OCI-LY7 (cell line): Measurements from ENCODE around the gene IDI1. TPM values are rescaled to one million over a fixed set of nuclear protein-coding genes. Genes with fewer than 3 reads are reported as not detected.

Source experiments
- BruUV-seq: library from RNA; stranded (reverse); fragments of 400-500 nt; replicated peaks from 2 replicates; lab custom pipeline; 2021; lab: Mats Ljungman, UMichigan
- CTCF ChIA-PET: fragments of 300-600 bp; sonication (Branson Sonifier 250); formaldehyde crosslinking; loops from one replicate; lab custom pipeline; 2022; ENCODE audit warnings: antibody characterized with exemption; ENCODE audit not compliant: unreplicated experiment; lab: Charles Lee
- POLR2A ChIA-PET: fragments of 300-600 bp; sonication (Branson Sonifier 250); formaldehyde crosslinking; loops from one replicate; lab custom pipeline; 2022; ENCODE audit warnings: antibody characterized with exemption; lab: Charles Lee
- DNase-seq: peaks from one replicate; pipeline ENCODE4 v3.0.0-alpha.2; 2015; ENCODE audit warnings: low spot score
- H2AFZ ChIP-seq: fragments of 200-600 bp; sonication (generic), shearing (Covaris generic); 2 replicates; pipeline ENCODE4 v1.6.1; 2014; ENCODE audit warnings: mild to moderate bottlenecking, antibody characterized with exemption, low read length, moderate library complexity
- H3K27ac ChIP-seq: fragments of 200-600 bp; sonication (generic); 2 replicates; pipeline ENCODE4 v1.5.1; 2014; ENCODE audit warnings: mixed run types, low read depth, mild to moderate bottlenecking, moderate library complexity, low read length, inconsistent platforms; ENCODE audit not compliant: poor library complexity, severe bottlenecking
- H3K36me3 ChIP-seq: fragments of 200-600 bp; sonication (generic); 2 replicates; pipeline ENCODE4 v1.6.1; 2014; ENCODE audit warnings: mild to moderate bottlenecking, antibody characterized with exemption, low read length, moderate library complexity, mixed read lengths; ENCODE audit not compliant: insufficient read depth
- H3K4me1 ChIP-seq: fragments of 200-600 bp; sonication (generic); 2 replicates; pipeline ENCODE4 v1.5.1; 2014; ENCODE audit warnings: mild to moderate bottlenecking, low read length; ENCODE audit not compliant: insufficient read depth, poor library complexity, severe bottlenecking
- H3K4me2 ChIP-seq: fragments of 200-600 bp; sonication (generic); 2 replicates; pipeline ENCODE4 v1.6.1; 2014; ENCODE audit warnings: mild to moderate bottlenecking, low read length
- H3K4me3 ChIP-seq: fragments of 200-600 bp; sonication (generic); 2 replicates; pipeline ENCODE4 v1.5.1; 2014; ENCODE audit warnings: mild to moderate bottlenecking, low read depth, low read length; ENCODE audit not compliant: poor library complexity, severe bottlenecking
- H3K79me2 ChIP-seq: fragments of 200-600 bp; sonication (generic); 2 replicates; pipeline ENCODE4 v1.6.1; 2016; ENCODE audit warnings: low read depth, mild to moderate bottlenecking, low read length, moderate library complexity, mixed read lengths; ENCODE audit not compliant: insufficient read depth
- H3K9me2 ChIP-seq: fragments of 200-600 bp; sonication (generic); 2 replicates; pipeline ENCODE4 v1.6.1; 2016; ENCODE audit warnings: mild to moderate bottlenecking, low read length, mixed read lengths; ENCODE audit not compliant: insufficient read depth
- H3K9me3 ChIP-seq: fragments of 200-600 bp; sonication (generic); 2 replicates; pipeline ENCODE4 v1.6.1; 2014; ENCODE audit warnings: mild to moderate bottlenecking, mixed run types, low read length, mixed read lengths
- H4K20me1 ChIP-seq: fragments of 200-600 bp; sonication (generic); 2 replicates; pipeline ENCODE4 v1.6.1; 2014; ENCODE audit warnings: mild to moderate bottlenecking, antibody characterized with exemption, low read length, moderate library complexity, mixed read lengths; ENCODE audit not compliant: insufficient read depth
- EZH2phosphoT487 ChIP-seq: fragments of 200-600 bp; sonication (generic); IDR thresholded peaks from 2 replicates; pipeline ENCODE4 v1.6.1; 2018; ENCODE audit warnings: low read depth, borderline replicate concordance, mild to moderate bottlenecking, mixed run types, antibody characterized with exemption, low read length, moderate library complexity, mixed read lengths
- intact Hi-C: fragments of 100-400 bp; cut with micrococcal nuclease; formaldehyde crosslinking; loops from one replicate; pipeline ENCODE4 v1.10.0; 2022; ENCODE audit not compliant: unreplicated experiment
- total RNA-seq, 2 experiments: library from RNA; depleted of rRNA in 1 of 2; stranded (reverse); fragments of >200 nt in 1 of 2; shearing (Covaris generic) in 1 of 2; gene quantifications; 2 replicates each; pipeline ENCODE4 v1.2.3, GENCODE V29; 2014 to 2022
- TF ChIP-seq, protein P1 (sequence below): fragments of 200-600 bp; sonication (generic); conservative IDR thresholded peaks from 2 replicates; pipeline ENCODE4 v1.5.1; 2014; ENCODE audit warnings: mild to moderate bottlenecking, antibody characterized with exemption, low read length, moderate library complexity, mixed read lengths

The IDI1 gene
- total RNA-seq, 2 experiments from 2014 or later = 106 to 112 TPM

- H4K20me1 ChIP-seq = peaks cover 46% of the 10 kb centered on the region; the same call in 1 of the 2 replicates
- BruUV-seq = no TSS peak
- peak overlapping the region; percentile 74 for H3K4me3 ChIP-seq
- peak overlapping the region; percentile 83 for H3K27ac ChIP-seq
- TF ChIP-seq, protein P1, sequence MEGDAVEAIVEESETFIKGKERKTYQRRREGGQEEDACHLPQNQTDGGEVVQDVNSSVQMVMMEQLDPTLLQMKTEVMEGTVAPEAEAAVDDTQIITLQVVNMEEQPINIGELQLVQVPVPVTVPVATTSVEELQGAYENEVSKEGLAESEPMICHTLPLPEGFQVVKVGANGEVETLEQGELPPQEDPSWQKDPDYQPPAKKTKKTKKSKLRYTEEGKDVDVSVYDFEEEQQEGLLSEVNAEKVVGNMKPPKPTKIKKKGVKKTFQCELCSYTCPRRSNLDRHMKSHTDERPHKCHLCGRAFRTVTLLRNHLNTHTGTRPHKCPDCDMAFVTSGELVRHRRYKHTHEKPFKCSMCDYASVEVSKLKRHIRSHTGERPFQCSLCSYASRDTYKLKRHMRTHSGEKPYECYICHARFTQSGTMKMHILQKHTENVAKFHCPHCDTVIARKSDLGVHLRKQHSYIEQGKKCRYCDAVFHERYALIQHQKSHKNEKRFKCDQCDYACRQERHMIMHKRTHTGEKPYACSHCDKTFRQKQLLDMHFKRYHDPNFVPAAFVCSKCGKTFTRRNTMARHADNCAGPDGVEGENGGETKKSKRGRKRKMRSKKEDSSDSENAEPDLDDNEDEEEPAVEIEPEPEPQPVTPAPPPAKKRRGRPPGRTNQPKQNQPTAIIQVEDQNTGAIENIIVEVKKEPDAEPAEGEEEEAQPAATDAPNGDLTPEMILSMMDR = no peak
- TF ChIP-seq EZH2phosphoT487 = no peak
- CTCF ChIA-PET = no interaction called here
- H3K4me1 ChIP-seq = peaks cover 57% of the 10 kb centered on the region
- no peak overlapping the region for H2AFZ ChIP-seq
- POLR2A ChIA-PET = interaction anchor here (1.0 to 2.0 kb wide), 2 partner anchors 8 to 10 kb away, joined by 3 to 7 read pairs; partner anchors contain the start of gene WDR37
- peak overlapping the region; percentile 65 for H3K4me2 ChIP-seq
- intact Hi-C loops = loop anchor here (2.0 to 5.0 kb wide), 2 partner anchors 117 to 536 kb away; partner anchors contain the start of gene LARP4B
- no peaks in the 10 kb centered on the region for H3K9me3 ChIP-seq
- peak; percentile 40 for DNase-seq
- no peaks in the 10 kb centered on the region for H3K9me2 ChIP-seq
- peaks cover 58% of the 10 kb centered on the region for H3K36me3 ChIP-seq
- H3K79me2 ChIP-seq = peaks cover 75% of the 10 kb centered on the region
These were observed 982 bp downstream of the IDI1 start for GRCh38 chr10:1047937-1048336.

- H3K9me3 ChIP-seq = no peaks in the 10 kb centered on the region
- no TSS peak for BruUV-seq
- H3K36me3 ChIP-seq = peaks cover 62% of the 10 kb centered on the region
- H3K27ac ChIP-seq = peak overlapping the region; percentile 82
- H3K4me3 ChIP-seq = peak overlapping the region; percentile 61
- no peak for DNase-seq
- intact Hi-C loops = loop anchor here (5.0 kb wide), 1 partner anchor 533 kb away; no protein-coding TSS in a partner anchor
- POLR2A ChIA-PET = no interaction called here
- CTCF ChIA-PET = no interaction called here
- peaks cover 45% of the 10 kb centered on the region for H3K4me1 ChIP-seq
- H4K20me1 ChIP-seq = peaks cover 38% of the 10 kb centered on the region; the same call in 1 of the 2 replicates
- peaks cover 64% of the 10 kb centered on the region for H3K79me2 ChIP-seq
- H2AFZ ChIP-seq = no peak overlapping the region
- no peaks in the 10 kb centered on the region for H3K9me2 ChIP-seq
- H3K4me2 ChIP-seq = peak overlapping the region; percentile 83
- TF ChIP-seq EZH2phosphoT487 = no peak
- TF ChIP-seq, protein P1 = no peak
These were observed 3.5 kb downstream of the IDI1 start for GRCh38 chr10:1045415-1045814.

DNA sequence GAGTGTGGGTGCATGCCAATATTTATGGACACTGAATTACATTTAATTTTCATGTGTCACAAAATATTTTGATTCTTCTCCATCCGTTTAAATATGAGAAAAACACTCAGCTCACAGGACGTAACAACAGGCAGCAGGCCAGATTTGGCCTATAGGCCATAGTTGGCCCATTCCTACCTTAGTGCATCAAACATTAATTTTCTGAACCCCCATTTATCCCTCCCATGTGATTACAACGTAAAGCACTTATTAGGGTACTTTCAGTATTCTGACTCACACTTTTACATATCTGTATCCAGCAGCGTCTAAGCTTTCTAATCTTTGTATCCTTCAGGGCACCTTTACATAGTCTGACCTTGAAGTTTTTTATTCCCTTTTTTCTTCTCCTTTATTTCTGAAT, 4.0 kb downstream of the IDI1 start:
- no peaks in the 10 kb centered on the region for H3K9me3 ChIP-seq
- intact Hi-C loops = loop anchor here (5.0 kb wide), 1 partner anchor 533 kb away; no protein-coding TSS in a partner anchor
- peak overlapping the region; percentile 83 for H3K4me2 ChIP-seq
- H3K36me3 ChIP-seq = peaks cover 66% of the 10 kb centered on the region
- H2AFZ ChIP-seq = no peak overlapping the region
- H4K20me1 ChIP-seq = peaks cover 42% of the 10 kb centered on the region; the same call in 1 of the 2 replicates
- H3K4me1 ChIP-seq = peaks cover 42% of the 10 kb centered on the region
- no peak for DNase-seq
- TF ChIP-seq, protein P1 = no peak
- TF ChIP-seq EZH2phosphoT487 = no peak
- peaks cover 62% of the 10 kb centered on the region for H3K79me2 ChIP-seq
- H3K9me2 ChIP-seq = no peaks in the 10 kb centered on the region
- TSS peak; percentile 21 for BruUV-seq
- ChIA-PET CTCF (no interaction called here), POLR2A (interaction anchor here (0.7 to 2.1 kb wide), 2 partner anchors 10 to 727 kb away, joined by 3 to 12 read pairs; no protein-coding TSS in a partner anchor)
- peak overlapping the region; percentile 82 for H3K27ac ChIP-seq
- peak overlapping the region; percentile 61 for H3K4me3 ChIP-seq
